HG02588 (cell line): Measurements from ENCODE around the gene MED26.
"Not testable (repeated sequence)": the region's sequence is repeated elsewhere in the genome, so short reads cannot be mapped to it uniquely, and the experiment has no call there.

Source experiments
- ATAC-seq: cut with Tn5 transposase; IDR thresholded peaks from one replicate; pipeline ENCODE4 v1.9.1; 2021; ENCODE audit warnings: mild to moderate bottlenecking, moderate library complexity; ENCODE audit not compliant: unreplicated experiment

Gene MED26

GRCh38 chr19:16575861-16576689 is 51.9 kb downstream of the MED26 start:
- ATAC-seq: no peak

- no peak for ATAC-seq
Measured at GRCh38 chr19:16575282-16575681, 52.7 kb downstream of the MED26 start.

DNA sequence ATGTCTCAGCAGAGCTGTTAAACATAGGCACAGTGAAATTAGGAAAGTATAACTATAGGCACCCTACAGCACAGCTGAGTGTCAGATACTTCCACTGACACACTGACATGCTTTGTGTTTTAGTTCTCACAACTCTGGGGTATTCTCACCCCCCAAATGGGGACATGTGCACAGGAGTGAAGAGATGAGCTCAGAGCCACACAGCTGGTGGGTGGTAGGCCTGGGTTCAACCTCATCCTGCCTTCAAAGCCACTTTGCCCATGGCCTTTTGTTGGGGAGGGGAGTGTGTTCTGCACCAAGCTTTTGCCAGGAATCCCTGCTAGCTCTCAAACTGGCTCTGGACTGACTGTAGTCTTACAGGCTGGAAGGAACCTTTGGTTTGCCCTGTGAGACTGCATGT is 54.1 kb downstream of the MED26 start:
- no peak for ATAC-seq

DNA sequence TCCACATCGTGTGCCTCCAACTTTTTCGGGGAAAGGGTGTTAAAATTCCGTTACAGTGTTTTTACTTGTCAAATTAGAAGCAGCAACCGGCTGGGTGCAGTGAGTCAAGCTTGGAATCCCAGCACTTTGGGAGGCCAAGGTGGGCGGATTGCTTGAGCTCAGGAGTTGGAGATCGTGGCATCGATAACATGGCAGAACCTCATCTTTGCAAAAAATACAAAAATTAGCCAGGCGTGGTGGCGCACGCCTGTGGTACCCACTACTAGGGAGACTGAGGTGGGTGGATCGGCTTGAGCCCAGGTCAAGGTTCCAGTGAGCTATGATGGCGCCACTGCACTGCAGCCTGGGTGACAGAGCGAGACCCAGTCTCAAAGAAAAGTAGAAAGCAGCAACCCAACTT is 54.7 kb downstream of the MED26 start:
- ATAC-seq: no peak

GRCh38 chr19:16572332-16573211 is 55.4 kb downstream of the MED26 start, which contains the start of gene SLC35E1:
Gene SLC35E1, minus strand, starts transcription at chr19:16572415. Its CDS starts 51 bp downstream, at chr19:16572364.
- peak; percentile 78 for ATAC-seq

DNA sequence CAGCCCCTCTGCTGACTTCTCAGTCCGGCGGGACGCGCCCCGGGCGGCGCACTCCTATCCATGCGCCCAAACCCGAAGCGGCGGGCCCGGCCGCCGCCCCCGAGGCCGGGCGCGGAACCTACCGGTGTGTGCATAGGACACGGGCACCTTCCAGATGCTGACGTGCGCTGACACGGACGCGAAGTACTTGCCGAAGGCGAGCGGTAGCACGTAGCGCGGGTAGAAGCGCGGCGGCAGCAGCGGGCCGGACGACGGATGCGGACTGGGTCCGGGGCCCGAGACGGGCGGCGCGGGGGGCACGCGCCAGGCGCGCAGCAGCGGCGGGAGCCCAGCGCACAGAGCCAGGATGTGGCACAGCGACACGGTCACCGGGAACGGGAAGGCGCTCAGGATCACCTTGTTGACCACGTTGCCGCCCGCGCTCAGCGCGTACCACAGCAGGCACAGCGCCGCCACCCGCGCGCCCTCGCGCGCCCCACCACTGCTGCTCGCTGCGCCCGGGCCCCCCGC is 56.1 kb downstream of the MED26 start:
- ATAC-seq: peak; percentile 28

GRCh38 chr19:16571283-16571682 is 56.7 kb downstream of the MED26 start:
- ATAC-seq: no peak

DNA sequence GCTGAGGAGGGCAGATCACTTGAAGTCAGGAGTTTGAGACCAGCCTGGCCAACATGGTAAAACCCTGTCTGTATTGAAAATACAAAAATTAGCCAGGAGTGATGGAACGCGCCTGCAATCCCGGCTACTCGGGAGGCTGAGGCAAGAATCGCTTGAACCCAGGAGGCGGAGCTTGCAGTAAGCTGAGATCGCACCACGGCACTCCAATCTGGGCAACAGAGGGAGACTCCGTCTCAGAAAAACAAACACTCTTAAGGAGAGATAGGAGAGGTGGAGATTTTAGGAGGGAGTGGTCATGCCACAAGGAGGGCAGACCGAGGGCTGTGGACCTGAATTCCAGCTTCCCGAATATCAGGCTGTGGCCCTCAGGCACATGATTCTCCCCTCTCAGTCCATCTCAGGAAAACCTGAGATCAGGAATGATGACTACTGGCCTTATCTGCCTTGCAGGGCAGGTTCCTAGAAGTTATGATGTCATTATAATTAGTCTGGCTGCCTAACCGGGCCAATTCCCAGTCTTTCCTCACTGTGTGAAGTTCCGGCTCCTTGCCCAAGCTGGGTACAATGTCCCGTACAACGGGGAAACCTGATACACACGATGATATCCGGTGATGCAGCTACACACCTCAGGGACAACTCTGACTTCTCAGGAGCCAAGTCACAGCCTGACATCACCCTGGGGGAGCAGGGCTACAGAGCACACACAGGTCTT is 58.2 kb downstream of the MED26 start:
- no peak for ATAC-seq

- ATAC-seq: no peak
Measured at GRCh38 chr19:16566702-16567101, 61.3 kb downstream of the MED26 start.

GRCh38 chr19:16566161-16566560 is 61.8 kb downstream of the MED26 start:
- ATAC-seq: no peak

DNA sequence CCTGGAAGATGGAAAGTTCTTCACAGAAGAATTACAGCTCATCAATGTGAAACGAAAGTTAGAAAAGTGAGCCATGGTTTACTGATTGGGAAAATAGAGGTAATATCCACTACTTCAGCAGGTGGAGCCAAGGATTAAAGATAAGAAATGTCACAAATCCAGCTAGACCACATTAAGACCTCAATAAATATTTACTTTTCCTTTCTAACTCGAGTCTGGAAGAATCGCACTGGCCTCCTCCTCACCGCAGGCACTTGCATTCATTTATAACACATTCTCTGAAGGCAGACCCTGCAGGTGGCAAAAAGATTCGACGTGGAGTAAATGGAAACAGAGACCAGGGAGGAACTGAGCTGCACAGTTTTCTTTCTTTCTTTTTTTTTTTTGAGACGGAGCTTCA is 63.2 kb downstream of the MED26 start:
- no peak for ATAC-seq

DNA sequence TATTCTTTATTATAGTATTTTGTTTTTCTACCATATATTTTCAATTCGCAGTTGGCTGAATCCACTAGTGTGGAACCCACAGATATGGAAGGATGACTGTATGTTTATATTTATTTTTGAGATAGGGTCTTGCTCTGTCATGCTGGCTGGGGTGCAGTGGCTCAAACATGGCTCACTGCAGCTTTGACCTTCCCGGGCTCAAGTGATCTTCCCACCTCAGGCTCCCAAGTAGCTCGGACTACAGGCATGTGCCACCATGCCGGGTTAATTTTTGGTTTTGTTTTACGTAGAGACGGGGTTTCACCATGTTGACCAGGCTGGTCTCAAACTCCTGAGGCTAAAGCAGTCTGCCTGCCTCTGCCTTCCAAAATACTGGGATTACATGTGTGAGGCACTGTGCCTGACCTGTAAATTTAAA is 65.4 kb downstream of the MED26 start:
- no peak for ATAC-seq

- no peak for ATAC-seq
Measured at GRCh38 chr19:16561382-16561781, 66.6 kb downstream of the MED26 start.

DNA sequence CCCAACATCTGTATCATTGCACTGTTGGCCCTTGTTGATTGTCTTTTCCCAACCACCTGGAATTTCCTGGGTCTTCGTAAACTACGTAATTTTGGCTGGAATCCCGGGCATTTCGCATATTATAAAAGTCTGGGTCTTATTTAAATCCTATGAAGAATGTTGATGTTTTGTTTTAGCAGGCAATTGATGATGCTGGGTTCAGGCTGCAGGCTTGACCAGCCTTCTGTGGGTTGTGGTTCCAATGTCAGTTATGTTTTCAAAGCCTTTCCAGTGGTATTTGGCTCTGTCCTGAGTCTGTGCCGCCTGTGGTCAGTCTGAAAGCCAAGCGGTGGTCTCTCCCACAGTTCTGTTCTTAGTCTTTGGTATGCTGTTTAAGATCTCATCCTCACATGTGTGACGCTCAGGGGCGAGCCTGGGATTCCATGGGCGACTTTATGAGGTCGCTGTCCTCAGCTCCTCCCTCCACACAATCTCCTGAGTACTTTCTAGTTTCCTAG is 68.2 kb downstream of the MED26 start:
- no peak for ATAC-seq

GRCh38 chr19:16554776-16555175 is 73.2 kb downstream of the MED26 start:
- ATAC-seq: no peak

DNA sequence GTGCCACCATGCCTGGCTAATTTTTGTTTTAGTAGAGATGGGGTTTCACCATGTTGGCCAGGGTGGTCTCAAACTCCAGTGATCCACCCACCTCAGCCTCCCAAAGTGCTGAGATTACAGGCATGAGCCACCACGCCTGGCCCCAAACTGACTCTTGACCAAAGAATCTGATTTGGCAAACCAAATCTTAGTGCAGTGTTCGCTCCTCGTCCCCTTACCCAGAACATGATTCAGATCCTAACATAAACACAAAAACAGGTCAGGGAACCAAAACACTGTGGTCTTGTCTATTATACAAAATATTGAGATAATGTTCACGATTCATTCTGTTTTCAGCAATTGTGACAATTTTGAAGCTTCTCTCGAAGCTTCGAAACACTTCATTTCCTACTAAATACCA is 76.1 kb downstream of the MED26 start:
- ATAC-seq: not testable (repeated sequence)

- ATAC-seq: no peak
Measured at GRCh38 chr19:16548956-16549355, 79.0 kb downstream of the MED26 start.

- no peak for ATAC-seq
Measured at GRCh38 chr19:16544473-16545231, 83.4 kb downstream of the MED26 start.

GRCh38 chr19:16543734-16544133 is 84.3 kb downstream of the MED26 start:
- not testable (repeated sequence) for ATAC-seq

DNA sequence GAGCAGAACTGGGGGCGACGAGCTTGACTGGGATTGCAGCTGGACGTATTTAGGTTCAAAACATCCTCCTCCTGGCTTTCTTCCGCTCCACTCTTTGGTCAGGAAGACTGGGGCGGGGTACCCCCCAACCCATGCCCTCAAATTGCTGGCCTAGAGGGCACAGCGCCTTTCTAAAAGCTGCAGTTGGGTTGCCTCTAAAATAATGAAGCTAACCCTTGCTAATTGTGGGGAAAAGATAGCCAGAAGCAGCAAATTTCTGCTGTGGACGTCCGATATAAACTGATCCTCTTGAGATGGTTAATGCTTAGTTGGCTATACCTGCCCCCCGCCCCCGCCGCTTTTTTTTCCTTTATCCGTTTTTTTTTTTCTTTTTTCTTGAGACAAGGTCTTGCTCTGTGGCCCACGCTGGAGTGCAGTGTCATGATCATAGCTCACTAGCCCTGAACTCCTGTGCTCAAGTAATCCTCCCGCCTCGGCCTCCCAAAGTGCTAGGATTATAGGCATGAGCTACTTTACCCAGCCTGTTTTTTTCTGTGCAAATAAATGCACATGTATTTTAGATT is 85.0 kb downstream of the MED26 start:
- ATAC-seq: no peak
